ENCODE results near the gene ELAVL1.

The ELAVL1 gene

DNA sequence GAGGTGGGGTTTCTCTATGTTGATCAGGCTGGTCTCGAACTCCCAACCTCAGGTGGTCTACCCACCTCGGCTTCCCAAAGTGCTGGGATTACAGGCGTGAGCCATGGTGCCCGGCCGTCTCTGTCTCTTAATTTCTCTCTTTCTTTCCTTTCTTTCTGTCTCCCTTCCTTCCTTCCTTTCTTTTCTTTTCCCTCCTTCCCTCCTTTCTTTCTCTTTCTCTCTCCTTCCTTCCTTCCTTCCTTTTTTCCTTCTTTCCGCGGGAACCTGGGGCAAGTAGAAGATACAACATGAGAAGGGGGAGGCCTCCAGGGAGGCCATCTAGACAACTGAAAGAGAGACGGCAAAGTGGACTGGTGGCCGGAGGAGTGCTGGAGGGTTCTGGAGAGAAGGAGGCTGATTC is 15.2 kb upstream of the ELAVL1 start:
- DNase-seq: no peak

GRCh38 chr19:8017808-8018207 is 12.4 kb upstream of the ELAVL1 start:
- DNase-seq: peak; percentile 48

DNA sequence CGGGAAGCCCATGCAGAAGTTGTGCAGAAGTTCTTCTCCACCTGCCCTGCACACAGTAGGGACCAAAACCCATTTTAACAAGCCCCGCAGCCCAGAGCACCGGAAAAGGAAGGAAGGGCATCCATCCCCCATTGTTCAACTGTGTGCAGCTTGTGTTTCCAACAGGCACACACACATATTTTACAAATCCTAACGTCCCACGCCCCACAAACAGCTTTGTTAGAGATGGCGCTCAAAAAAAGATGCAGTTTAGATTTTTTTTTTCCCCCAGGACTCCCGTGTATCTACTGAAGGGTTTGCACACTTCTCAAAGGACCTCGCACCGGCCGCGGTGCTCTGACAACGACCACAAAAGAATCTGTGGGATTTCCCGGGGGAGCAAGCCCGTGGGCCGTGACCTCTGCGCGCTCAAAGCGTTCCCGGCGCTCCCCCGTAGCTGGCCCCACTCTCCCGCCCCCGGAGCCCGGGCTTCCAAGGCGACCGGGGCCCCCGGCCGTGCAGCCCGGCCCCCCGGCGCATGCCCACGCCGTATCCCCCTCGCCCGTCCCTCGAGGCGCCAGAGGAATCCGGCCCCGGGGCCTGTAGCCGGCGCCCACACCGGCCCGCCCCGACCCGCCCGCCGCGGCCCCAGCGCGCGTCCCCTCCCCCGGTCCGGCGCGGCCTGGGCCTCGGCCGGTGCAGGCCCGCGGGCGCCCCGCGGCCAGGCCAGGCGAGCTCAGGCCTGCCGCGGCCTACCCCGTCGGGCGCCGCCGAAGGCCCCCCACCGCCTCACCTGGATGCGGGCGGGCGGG is 523 bp downstream of the ELAVL1 start:
- no peak for DNase-seq

DNA sequence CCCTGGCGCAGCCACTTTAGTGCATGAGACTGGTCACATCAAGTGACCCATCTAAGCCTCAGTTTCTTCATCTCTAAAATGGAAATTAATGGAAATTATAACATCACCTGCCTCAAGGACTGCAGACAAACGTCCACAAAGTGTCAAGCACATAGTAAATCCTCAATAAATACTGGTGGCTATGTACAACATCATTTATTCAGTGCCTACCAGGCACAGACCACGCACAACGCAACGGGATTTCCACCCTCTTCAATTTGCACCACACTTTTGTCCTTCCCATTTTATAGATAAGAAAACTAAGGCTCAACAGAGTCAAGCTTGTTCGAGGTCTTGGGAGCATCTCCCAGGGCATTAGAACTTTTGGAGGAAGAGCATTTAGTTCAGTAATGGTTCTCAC is 1.4 kb downstream of the ELAVL1 start:
- DNase-seq: no peak

GRCh38 chr19:8001995-8002849 is 3.2 kb downstream of the ELAVL1 start:
- peak; percentile 84 for DNase-seq

GRCh38 chr19:8001651-8001994 is 3.8 kb downstream of the ELAVL1 start:
- no peak for DNase-seq

- no peak for DNase-seq
Observed at GRCh38 chr19:8000298-8001038, 5.0 kb downstream of the ELAVL1 start.

- DNase-seq: no peak
Observed at GRCh38 chr19:7999376-7999775, 6.1 kb downstream of the ELAVL1 start.

- DNase-seq: no peak
Observed at GRCh38 chr19:7997809-7998480, 7.5 kb downstream of the ELAVL1 start.

GRCh38 chr19:7996883-7997282 is 8.6 kb downstream of the ELAVL1 start:
- no peak for DNase-seq

DNA sequence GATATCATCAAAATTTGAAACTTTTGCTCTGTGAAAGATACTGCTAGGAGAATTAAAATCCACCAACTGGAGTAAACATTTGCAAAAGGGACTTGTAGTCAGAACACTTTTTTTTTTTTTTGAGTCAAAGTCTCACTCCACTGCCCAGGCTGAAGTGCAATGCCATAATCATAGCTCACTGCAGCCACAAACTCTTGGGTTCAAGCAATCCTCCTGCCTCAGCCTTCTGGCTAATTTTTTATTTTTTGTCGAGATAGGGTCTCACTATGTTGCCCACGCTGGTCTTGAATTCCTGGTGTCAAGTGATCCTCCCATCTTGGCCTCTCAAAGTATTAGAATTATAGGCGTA is 9.7 kb downstream of the ELAVL1 start:
- DNase-seq: no peak

DNA sequence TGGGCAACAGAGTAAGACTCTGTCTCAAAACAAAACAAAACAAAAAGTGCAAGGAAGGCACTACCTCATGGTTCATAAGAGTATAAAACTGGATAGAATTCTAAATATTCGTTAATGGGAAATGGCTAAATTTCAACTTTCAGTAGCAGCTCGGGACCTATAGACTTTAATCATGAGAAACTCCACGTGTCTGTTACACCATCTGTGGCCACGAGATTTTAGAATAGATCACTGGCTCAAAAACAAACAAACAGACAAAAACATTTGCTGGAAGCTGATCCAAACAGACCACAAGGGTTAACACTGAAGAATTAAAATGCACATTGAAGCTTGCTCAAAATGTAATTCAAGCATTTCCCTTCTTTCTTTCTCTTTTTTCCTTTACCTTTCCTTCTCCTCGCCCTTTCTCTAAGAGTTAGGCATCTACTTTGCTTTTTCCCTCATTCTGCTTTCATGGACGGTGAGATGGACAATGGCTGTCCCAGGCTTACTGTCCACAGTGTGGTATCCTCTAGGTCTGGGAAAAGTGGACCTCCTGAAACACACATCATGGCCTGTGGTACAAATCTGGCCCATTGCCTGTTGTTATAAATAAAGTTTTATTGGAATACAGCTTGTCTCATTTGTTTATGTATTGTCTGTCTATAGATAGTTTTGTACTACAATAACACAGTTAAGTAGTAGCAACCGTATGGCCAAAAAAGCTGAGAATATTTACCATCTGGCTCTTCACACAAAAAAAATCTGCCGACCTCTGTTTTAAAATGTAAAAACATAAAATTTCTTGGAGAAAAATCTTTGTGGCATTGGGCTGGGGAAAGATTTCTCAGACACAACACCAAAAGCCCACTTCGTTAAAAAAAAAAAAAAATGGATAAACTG is 10.3 kb downstream of the ELAVL1 start:
- no peak for DNase-seq

- no peak for DNase-seq
Observed at GRCh38 chr19:7994114-7994513, 11.3 kb downstream of the ELAVL1 start.

GRCh38 chr19:7993560-7993959 is 11.9 kb downstream of the ELAVL1 start:
- no peak for DNase-seq

DNA sequence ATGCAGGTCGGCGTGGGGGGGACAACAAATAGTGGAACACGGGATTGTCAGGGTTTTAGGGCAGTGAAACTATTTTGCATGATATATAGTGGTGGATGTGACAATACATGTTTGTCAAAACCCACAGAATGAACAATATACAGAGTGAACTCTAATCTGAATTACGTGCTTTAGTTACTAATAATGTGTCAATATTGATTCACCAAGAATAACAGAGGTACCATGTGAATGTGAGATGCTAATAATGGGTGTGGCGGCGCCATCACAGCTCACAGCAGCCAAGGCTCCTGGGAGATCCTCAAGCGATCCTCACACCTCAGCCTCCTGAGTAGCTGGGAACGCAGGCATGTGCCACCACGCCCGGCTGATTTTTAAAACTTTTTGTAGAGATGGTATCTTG is 12.9 kb downstream of the ELAVL1 start:
- no peak for DNase-seq

DNA sequence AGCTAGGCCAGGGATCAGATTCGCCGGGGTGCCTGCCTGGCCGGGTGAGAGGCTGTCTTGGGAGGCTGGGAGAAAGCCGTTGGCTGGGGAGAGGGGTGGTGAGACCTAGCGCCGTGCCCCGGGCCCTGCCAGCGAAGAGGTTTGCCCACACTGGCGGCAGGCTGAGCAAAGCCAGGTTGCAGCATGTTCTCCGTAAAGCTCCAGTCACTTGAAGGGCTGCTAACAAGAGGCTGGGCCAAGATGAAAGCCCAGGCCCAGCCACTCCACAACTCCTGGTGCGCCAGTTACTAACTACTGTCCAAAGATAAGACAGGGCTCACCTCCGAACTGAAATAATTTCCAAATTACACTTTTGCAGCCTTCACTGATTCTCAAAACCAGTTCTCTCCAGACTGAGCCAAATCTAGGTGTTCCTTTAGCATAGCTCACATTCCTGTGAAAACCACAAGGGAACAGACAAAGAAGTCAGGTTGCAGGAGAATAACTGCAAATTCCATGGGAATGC is 16.3 kb downstream of the ELAVL1 start:
- no peak for DNase-seq

GRCh38 chr19:7988307-7988706 is 17.1 kb downstream of the ELAVL1 start:
- no peak for DNase-seq

DNA sequence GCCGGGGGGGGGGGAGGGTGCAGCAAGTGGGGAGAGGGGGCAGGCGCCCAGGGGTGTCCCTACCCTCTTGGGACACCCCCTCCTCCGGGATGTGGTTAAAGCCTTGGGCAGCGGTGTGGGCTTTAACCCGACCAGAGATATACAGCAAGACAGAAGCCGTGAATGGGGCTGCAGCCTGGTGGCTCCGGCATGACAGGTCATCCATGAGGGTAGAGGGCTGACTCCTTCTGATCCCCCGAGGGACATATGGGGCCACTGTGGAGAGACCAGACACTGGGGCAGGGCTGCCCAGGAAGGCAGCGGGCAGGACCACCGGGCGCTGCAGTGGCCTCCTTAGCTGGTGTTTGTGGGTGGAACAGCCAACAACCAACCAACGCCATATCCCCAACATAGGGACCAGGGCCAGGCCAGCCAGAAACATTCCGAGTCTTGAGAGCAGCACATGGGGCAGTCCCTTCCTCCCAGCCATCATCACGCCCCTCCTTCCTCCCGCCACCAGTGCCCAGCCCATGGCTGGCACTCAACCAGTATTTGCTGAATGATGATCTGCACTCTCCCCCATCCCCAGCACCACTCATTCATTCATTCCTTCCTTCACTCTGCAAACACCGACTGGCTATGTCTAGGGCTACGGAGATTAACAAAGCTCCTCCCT is 18.2 kb downstream of the ELAVL1 start:
- no peak for DNase-seq

DNA sequence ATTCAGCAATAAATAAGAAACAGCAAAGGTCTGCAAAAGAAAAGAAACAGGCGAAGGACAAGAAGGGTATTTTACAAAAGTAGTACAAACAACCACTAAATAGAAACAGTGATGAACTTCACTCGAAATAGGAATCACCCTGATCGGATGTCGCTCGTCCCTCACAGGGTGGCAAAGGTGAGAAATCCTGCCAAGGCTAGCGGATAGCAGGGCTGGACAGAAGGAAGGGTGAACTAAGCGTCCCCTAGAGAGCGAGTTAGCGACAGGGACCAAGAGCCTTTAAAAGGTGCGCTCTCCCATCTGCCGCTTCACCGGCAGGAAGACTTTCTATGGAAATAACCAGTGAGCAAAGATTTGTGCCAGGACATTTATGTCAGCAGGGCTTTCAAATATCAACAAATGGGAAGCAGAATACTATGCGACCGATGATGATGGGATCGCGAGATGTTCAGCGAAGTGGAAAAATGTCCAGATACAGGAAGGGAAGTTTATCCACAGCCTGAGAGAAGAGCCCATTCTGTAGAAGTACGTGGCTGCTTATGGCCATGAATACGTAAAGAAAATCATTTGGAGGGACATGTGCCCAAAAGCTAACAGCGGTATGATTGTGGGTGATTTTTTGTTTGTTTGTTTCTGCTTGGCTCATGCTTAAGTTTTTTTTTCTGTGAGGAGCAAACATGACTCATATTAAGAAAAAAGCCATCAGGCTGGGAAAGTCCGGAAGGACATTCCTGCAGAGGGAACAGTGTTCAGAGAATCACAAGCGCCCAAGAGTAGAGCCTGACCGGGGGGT is 18.9 kb downstream of the ELAVL1 start:
- no peak for DNase-seq

GRCh38 chr19:7985481-7985911 is 19.9 kb downstream of the ELAVL1 start:
- DNase-seq: no peak
